DMS79 treated with DMSO at 0.1 percent for 48 hours (cell line): ENCODE measurements around the gene CSRP2.

Source experiments
- DNase-seq: peaks from one replicate; lab custom pipeline; 2025; lab: John Stamatoyannopoulos, UW

The CSRP2 gene

DNA sequence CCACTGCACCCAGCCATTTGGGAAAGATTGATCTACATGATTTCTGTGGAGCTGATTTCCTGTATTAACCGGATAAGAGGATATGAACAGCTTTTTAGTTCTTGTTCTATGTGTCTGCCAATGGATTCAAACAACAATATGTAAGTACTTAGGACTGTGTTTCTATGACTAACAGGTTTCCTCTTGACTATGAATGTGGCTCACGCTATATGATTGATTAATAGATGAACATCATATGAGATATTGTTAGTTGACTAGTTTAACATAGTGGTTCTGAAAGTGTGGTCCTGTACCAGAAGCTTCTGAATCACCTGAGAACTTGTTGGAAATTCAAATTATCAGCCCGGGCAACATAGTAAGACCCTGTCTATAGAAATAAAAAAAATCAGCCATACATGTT is 12.8 kb upstream of the CSRP2 start:
- no peak for DNase-seq

DNA sequence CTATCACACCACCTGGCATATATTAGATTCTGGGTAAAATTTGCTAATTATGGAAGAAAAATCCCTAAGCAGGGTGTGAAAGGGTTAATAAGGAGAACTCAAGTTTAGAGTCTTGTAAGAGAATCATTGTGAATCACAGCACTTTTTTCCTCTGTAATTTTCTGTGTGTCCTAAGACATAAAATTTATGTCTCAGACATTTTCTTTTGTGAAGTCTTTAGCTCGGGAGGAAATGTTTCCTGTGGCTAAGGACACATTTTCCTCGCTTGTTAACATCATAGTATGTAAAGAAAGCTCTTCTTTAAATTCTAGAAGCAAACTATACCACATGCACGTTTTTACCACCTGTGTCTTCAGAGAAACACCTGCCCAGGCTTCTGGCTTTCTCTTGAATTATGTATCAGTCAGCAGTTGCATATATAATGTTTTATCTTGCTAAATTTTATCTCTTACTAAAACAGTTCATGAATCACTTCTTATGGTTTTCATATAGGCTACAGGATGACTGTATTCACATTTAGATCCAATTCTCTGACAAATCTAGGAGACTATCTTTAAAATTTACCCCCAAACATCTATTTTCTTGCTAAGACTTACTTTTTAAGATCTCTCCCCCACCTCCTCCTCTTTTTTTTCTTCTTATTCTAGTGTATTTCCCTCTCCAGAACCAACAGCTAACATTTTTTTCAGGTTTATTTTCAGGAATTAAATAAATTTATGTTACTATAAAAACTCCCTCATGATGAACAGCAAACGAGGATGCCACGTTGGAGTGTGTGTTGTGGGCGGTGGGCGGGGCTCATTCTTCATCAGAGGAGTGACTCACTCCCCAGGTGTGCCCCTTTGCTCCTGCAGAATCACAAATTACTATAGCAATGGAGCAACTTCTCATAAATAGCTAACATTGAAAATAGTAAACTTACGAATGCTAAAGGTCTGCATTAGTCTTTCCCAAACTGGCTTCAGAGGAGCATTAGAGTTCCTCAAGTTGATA is 11.6 kb upstream of the CSRP2 start:
- DNase-seq, result no peak

- no peak for DNase-seq
Measured at GRCh38 chr12:76888775-76889174, 10.0 kb upstream of the CSRP2 start.

DNA sequence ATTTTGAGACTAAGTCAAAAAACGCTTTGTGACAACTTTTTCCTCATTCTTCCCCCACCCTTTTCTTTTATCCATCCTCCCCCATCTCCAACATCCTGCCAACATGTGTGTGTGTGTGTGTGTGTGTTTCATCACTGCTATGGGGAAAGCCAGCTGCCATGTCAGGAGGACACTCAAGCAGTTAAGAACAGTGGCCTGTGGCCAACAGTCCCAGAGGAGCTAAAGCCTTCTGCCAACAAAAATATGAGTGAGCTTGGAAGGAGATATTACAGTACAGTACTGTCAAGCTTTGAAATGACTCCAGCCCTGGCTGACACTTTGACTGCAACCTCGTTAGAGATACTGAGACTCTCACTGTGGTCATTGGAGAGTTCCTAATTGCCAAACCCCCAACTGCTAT is 5.0 kb upstream of the CSRP2 start:
- peak; percentile 40 for DNase-seq

GRCh38 chr12:76883151-76883550 is 4.3 kb upstream of the CSRP2 start:
- DNase-seq, result no peak

- no peak for DNase-seq
Measured at GRCh38 chr12:76882367-76882766, 3.5 kb upstream of the CSRP2 start.

DNA sequence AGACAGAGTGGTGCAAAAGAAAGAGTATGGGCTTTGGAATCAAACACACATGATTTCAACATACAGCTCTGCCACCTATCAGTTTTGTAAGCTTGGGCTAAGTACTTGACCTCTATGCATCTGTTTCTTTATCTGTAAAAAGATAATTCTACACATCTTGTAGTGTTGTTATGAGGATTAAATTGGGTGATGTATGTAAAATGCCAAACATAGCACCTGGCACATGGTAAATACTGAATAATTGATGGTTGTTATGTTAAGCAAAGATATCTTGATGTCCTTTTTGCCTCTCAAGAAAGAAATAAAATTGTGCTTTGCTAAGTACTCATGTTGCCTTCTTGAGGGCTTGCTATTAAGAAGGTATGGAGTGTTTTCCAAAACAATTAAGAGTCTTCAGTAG is 2.3 kb upstream of the CSRP2 start:
- DNase-seq, result peak; percentile 83

GRCh38 chr12:76880519-76881023 is 1.8 kb upstream of the CSRP2 start:
- no peak for DNase-seq

GRCh38 chr12:76879710-76880518 is 1.1 kb upstream of the CSRP2 start:
- DNase-seq, result no peak

DNA sequence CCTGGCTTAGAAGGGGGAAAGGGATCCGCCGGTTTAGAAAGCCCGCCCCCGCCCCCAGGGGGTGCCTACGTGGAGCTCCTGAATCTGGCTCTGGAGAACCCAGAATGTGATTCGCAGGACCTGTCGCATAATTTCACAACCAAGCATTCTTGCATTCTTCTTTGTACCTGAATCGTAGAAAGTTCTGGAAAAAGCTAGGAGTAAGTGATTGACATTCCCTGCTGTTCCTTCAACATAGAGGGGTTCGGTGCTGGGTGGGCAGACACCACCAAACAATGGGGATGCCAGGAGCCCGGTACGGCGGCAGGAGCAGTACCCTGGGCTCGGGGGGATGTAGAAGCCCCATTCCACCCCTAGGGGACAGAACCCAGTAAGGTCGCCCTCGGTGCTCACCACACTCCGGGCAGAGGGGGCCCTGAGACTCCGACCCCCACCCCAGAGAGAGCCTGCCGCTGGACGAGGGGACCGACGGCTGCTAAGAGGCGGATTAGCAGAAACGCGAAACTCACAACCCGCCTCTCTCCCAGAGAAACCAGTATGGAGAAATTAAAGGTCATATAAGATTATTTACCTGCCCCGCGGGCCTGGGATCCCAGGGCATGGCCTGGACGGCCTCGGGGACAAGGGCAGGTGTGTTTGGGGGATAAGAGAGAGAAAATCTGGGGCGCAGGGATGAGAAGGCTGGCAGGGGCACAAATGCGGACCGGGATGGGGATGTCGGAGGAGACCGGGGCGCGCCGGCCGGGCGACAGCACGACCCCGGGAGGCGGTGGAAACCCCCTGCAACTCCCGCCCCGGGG is 520 bp downstream of the CSRP2 start:
- peak; percentile 39 for DNase-seq

DNA sequence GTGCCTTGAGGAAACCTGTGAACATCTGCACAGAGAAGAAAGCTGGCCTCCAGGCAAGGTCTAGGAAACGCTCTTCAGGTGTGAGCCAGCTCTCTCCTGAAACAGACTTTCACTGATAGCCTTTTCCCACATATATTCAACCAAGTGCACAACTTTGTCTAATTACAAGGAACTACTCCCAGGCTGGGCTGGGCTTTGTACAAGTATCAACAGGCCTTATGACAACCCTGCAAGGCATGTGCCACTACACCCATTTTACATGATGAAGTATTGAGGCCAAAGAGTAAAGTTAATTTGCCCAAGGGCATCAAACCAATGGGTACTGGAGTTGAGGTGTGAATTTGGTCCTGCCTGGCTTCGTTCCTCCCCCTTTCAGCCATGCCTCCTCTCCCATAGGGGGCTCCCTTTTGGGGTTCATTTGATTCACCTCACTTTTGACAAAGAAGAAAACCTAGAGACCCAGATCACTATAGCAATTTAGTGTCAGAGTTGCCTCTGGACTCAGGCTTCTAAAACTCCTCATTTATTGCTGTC is 2.1 kb downstream of the CSRP2 start:
- DNase-seq, result no peak

GRCh38 chr12:76874491-76875190 is 4.2 kb downstream of the CSRP2 start:
- DNase-seq, result no peak

DNA sequence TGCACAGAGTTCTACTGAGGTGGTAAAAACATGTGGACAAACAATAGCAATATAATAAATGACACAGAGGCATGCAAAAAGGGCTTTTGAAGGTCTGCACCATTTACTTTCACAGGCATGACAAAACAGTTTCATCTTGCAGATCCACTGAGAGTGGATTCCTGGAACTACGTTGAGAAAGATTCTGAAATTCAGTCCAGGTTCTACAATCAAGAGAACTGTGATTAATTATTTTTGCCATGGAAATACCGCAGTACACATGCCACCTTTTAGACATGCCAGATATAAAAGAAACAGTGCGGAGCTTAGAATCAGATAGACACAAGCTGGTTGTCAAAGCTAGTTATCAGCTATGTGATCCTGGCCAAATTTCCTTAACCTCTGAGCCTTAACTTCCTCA is 4.8 kb downstream of the CSRP2 start:
- DNase-seq, result no peak

- no peak for DNase-seq
Measured at GRCh38 chr12:76872415-76872814, 6.4 kb downstream of the CSRP2 start.

DNA sequence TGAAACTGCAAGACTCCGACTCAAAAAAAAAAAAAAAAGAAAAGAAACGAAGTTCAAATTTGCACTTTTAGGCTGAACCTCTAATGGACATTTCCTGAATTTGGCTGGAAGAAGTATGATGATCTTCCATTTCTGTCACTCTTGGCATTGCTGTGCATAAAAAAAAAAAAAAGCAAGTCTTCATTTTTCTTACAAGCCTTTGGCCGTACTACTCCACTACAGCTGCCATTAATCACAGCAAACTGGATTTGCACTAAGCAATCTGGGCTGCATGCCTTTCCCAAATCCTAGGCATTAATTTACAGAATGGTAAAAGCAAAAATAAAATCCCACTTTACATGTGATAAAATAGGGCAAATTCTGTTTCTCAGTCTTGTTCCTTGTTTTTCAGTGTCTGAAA is 7.1 kb downstream of the CSRP2 start:
- no peak for DNase-seq

DNA sequence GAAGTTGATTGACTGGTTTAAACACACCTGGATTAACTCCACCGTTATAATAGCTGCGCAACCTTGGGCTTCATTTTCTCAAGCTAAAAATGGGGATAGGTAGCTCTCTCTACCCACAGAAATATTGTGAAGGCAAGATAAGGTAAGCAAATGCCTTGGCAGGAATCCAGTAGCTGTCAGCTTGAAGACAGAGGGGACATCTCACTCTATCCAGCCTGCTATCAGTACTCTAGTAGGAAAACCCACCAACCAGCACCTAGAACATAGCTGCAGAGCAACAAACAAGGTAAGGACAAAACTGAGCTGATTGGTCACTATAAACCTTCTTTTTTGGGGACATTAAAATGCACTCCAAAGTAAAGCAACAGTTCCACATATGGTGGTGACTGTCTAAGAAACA is 7.7 kb downstream of the CSRP2 start:
- DNase-seq, result no peak

GRCh38 chr12:76866726-76867125 is 12.1 kb downstream of the CSRP2 start:
- peak; percentile 10 for DNase-seq

GRCh38 chr12:76866151-76866567 is 12.7 kb downstream of the CSRP2 start:
- DNase-seq, result no peak

- DNase-seq, result no peak
Measured at GRCh38 chr12:76864791-76865400, 13.9 kb downstream of the CSRP2 start.

DNA sequence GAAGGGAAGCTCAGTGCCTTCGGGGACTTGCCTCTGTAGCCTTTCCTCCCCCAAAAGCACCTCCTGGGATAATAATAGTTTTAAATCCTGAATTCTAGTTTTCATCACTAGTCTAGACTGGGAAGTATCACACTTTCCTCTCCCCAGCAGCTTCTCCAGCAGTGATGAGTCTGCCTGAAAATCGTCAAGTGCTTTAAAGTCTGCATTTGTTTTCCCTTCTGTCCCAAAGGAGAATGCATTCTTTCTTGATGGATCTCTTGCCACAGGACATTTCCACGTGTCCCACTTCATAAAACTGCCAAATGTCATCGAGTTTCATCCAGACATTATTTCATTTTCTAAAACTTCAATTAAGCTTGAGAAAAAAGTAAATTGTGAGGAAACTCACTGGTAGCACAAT is 15.0 kb downstream of the CSRP2 start:
- DNase-seq, result no peak
